Measurements from ENCODE around the gene LRRC8D. TPM values are rescaled to one million over a fixed set of nuclear protein-coding genes. Genes with fewer than 3 reads are reported as not detected.
A peak's percentile ranks its signal among the peaks of the same experiment; 100 is the strongest.

LRRC8D gene
- total RNA-seq, 1 donor from 2014 or later, result 33.9 TPM

DNA sequence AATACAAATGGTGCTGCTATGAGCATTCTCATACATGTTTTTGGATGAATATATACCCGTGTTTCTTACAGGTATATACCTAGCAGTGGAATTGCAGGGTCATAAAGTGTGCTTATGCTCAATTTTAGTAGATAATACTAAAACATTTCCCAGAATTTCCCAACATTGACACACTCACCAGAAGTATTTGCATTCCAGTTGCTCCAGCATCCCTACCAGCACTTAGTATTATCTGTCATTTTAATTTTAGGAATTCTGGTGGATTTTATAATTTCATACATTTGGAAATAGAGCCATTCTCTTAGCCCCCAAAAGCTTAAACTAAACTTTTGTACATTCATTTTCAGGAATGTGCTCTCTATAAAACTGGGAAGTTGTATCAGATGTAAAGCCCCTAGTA lies 106.6 kb downstream of the LRRC8D start:
- Mint-ChIP-seq H3K36me3 (ENCODE audit: low read depth, unreplicated experiment) (peaks cover 33% of the 10 kb centered on the region), H3K27me3 (ENCODE audit: unreplicated experiment) (peaks cover 3% of the 10 kb centered on the region)

DNA sequence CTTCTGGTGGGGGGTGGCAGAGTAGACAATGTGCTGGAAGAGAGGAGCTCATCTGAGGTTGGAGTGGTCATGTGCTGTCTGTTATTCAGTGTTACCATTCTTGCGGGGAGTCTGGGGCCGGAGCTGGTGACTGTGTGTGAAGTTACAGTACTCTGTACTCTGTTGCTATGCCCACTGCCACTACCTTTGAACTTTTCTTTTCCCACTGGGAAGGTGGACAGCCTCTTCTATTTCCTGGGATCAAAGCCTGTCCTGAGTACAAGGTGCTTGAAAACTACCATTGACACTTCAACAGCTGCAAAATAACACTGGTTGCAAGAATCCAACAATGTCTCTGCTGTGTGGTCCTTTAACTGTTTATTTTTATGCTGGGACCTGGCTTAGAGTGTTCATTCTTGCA lies 107.7 kb downstream of the LRRC8D start:
- H3K4me1 Mint-ChIP-seq (ENCODE audit: unreplicated experiment), result peaks cover 30% of the 10 kb centered on the region
- peak overlapping the region; percentile 54 for H3K27ac Mint-ChIP-seq (ENCODE audit: unreplicated experiment)
- TF ChIP-seq, protein P1, sequence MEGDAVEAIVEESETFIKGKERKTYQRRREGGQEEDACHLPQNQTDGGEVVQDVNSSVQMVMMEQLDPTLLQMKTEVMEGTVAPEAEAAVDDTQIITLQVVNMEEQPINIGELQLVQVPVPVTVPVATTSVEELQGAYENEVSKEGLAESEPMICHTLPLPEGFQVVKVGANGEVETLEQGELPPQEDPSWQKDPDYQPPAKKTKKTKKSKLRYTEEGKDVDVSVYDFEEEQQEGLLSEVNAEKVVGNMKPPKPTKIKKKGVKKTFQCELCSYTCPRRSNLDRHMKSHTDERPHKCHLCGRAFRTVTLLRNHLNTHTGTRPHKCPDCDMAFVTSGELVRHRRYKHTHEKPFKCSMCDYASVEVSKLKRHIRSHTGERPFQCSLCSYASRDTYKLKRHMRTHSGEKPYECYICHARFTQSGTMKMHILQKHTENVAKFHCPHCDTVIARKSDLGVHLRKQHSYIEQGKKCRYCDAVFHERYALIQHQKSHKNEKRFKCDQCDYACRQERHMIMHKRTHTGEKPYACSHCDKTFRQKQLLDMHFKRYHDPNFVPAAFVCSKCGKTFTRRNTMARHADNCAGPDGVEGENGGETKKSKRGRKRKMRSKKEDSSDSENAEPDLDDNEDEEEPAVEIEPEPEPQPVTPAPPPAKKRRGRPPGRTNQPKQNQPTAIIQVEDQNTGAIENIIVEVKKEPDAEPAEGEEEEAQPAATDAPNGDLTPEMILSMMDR (IDR thresholded peaks at IDR 0.05; ENCODE audit: unreplicated experiment), result no peak
- no peaks in the 10 kb centered on the region for H3K9me3 Mint-ChIP-seq (ENCODE audit: unreplicated experiment)
- no peak for DNase-seq (ENCODE audit: low spot score)
- peaks cover 3% of the 10 kb centered on the region for H3K27me3 Mint-ChIP-seq (ENCODE audit: unreplicated experiment)
- peaks cover 36% of the 10 kb centered on the region for H3K36me3 Mint-ChIP-seq (ENCODE audit: low read depth, unreplicated experiment)
- peak overlapping the region; percentile 79 for H3K4me3 Mint-ChIP-seq (ENCODE audit: unreplicated experiment)

More for the DNA sequence above, 106.6 kb downstream of the LRRC8D start:
- H3K4me3 Mint-ChIP-seq (ENCODE audit: unreplicated experiment), result peak overlapping the region; percentile 23
- H3K9me3 Mint-ChIP-seq (ENCODE audit: unreplicated experiment), result no peaks in the 10 kb centered on the region
- TF ChIP-seq, protein P1 (IDR thresholded peaks at IDR 0.05; ENCODE audit: unreplicated experiment), result no peak
- DNase-seq (ENCODE audit: low spot score), result no peak
- H3K4me1 Mint-ChIP-seq (ENCODE audit: unreplicated experiment), result peaks cover 30% of the 10 kb centered on the region
- H3K27ac Mint-ChIP-seq (ENCODE audit: unreplicated experiment), result no peak overlapping the region

DNA sequence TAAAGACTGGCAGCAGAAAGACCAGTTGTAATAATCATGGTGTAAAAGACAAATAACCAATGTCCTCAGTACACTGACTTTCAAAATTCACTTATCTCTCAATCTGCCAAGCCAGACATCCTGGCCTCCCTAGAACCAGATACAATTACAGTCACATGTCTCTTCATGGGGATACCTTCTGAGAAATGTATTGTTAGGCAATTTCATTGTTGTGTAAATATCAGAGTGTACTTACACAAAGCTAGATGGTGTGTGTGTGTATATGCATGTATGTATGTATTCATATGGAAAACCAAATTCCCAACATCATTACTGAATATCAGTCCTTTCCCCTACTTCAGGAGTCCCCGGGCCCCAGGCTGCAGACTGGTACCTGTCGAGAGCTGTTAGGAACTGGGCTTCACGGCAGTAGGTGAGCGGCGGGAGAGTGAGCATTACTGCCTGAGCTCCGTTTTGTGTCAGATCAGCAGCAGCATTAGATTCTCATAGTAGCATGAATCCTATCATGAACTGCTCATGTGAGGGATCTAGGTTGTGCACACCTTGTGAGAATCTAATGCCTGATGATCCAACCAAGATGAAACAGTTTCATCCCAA lies 108.7 kb downstream of the LRRC8D start:
- H3K9me3 Mint-ChIP-seq (ENCODE audit: unreplicated experiment), result no peaks in the 10 kb centered on the region
- DNase-seq (ENCODE audit: low spot score), result no peak
- H3K27me3 Mint-ChIP-seq (ENCODE audit: unreplicated experiment), result peaks cover 3% of the 10 kb centered on the region
- TF ChIP-seq, protein P1 (IDR thresholded peaks at IDR 0.05; ENCODE audit: unreplicated experiment), result no peak
- peak overlapping the region; percentile 93 for H3K27ac Mint-ChIP-seq (ENCODE audit: unreplicated experiment)
- H3K36me3 Mint-ChIP-seq (ENCODE audit: low read depth, unreplicated experiment), result peaks cover 30% of the 10 kb centered on the region
- H3K4me1 Mint-ChIP-seq (ENCODE audit: unreplicated experiment), result peaks cover 30% of the 10 kb centered on the region
- no peak overlapping the region for H3K4me3 Mint-ChIP-seq (ENCODE audit: unreplicated experiment)

DNA sequence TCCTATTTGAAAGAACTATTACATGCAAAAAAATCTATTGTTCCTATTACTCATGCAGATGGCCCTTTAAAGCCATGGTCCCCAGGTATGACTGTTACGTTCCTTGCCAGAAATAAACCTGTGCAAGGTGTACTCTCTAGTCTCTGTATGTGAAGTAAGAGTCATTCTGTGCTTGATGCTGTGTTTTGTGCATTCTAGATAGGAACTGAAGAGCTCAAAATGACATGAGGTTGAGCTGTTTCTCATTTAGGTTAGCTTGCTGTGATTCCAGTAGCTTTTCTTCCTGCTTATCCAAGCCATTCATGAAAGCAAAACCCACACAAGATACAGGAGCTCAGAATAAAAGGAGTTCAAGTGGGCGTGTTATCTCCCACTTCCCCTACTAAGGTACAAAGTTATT lies 109.7 kb downstream of the LRRC8D start:
- TF ChIP-seq, protein P1 (IDR thresholded peaks at IDR 0.05; ENCODE audit: unreplicated experiment), result no peak

DNA sequence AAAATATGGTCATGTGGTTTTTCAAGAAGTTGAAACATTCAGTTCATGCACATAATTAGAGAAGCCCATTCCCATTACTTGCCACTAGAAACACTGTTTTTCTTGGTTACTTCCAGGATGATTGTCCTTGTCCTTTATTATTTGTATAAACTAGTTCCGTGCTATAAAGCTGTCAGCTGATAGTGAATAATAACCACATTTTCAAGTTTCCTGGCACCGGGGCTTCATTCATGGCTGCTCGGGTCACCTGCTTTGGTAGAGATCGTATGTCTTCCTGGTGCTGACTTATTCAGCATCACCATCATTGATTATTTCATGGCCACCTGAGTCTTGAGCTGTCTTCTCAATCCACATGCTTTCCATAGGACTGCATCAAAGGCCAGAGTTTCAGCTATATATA lies 111.1 kb downstream of the LRRC8D start:
- no peak for DNase-seq (ENCODE audit: low spot score)
- TF ChIP-seq, protein P1 (IDR thresholded peaks at IDR 0.05; ENCODE audit: unreplicated experiment), result no peak
- Mint-ChIP-seq H3K27me3 (ENCODE audit: unreplicated experiment) (peaks cover 2% of the 10 kb centered on the region), H3K9me3 (ENCODE audit: unreplicated experiment) (no peaks in the 10 kb centered on the region), H3K4me3 (ENCODE audit: unreplicated experiment) (no peak overlapping the region), H3K36me3 (ENCODE audit: low read depth, unreplicated experiment) (peaks cover 30% of the 10 kb centered on the region), H3K4me1 (ENCODE audit: unreplicated experiment) (peaks cover 30% of the 10 kb centered on the region), H3K27ac (ENCODE audit: unreplicated experiment) (no peak overlapping the region)

More for the DNA sequence above, 109.7 kb downstream of the LRRC8D start:
- Mint-ChIP-seq H3K36me3 (ENCODE audit: low read depth, unreplicated experiment) (peaks cover 34% of the 10 kb centered on the region), H3K27me3 (ENCODE audit: unreplicated experiment) (peaks cover 3% of the 10 kb centered on the region), H3K4me3 (ENCODE audit: unreplicated experiment) (no peak overlapping the region), H3K4me1 (ENCODE audit: unreplicated experiment) (peaks cover 30% of the 10 kb centered on the region), H3K27ac (ENCODE audit: unreplicated experiment) (no peak overlapping the region), H3K9me3 (ENCODE audit: unreplicated experiment) (no peaks in the 10 kb centered on the region)
- DNase-seq (ENCODE audit: low spot score), result no peak

All from endothelial cell (in vitro differentiated cells).